ENCODE data around the gene ULK1.
A peak's percentile ranks its signal among the peaks of the same experiment; 100 is the strongest.
"Not testable (repeated sequence)": the region's sequence is repeated elsewhere in the genome, so short reads cannot be mapped to it uniquely, and the experiment has no call there.

ULK1 gene

DNA sequence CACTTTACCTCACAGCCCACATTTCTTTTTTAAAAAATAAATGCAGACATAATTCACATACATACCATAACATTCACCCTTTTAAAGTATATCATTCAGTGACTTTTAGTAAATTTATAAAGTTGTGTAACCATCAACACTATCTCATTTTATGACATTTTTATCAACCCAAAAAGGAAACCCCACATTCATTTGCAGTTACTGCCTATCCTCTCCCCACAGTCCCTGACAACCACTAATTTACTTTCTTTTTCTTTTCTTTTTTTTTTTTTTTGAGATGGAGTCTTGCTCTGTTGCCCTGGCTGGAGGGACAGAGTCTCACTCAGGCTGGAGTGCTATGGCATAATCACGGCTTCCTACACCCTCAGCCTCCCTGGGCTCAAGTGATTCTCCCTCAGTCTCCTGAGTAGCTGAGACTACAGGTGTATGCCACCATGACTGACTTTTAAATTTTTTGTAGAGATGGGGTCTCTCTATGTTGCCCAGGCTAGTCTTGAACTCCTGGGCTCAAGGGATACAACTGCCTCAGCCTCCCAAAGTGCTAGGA lies 53.8 kb downstream of the ULK1 start:
- Histone ChIP-seq H3K4me3 (ENCODE audit: low read length) (no peak overlapping the region), H4K8ac (ENCODE audit: low read depth, low read length) (no peak overlapping the region), H3K27me3 (ENCODE audit: insufficient read depth, low read length, poor library complexity) (no peaks in the 10 kb centered on the region), H3K27ac (ENCODE audit: low read depth, low read length) (no peak overlapping the region), H3K18ac (ENCODE audit: low read length) (no peak overlapping the region), H3K4ac (ENCODE audit: low read depth, low read length) (no peak overlapping the region), H2AK5ac (ENCODE audit: low read length) (no peak overlapping the region), H3K56ac (ENCODE audit: low read length) (no peak overlapping the region), H3K4me1 (ENCODE audit: control insufficient read depth, low read depth, low read length) (no peaks in the 10 kb centered on the region), H3K23ac (ENCODE audit: low read length) (no peak overlapping the region), H2BK15ac (replicated peaks; ENCODE audit: low read depth) (no peak overlapping the region), H3K79me2 (ENCODE audit: control insufficient read depth, insufficient read depth, low read length) (peaks cover 19% of the 10 kb centered on the region), H4K5ac (ENCODE audit: low read length) (no peak overlapping the region), H2BK120ac (ENCODE audit: low read depth, low read length) (no peak overlapping the region), H3K9ac (ENCODE audit: low read length) (no peak overlapping the region), H3K4me2 (ENCODE audit: low read length) (no peak overlapping the region), H3K36me3 (ENCODE audit: control insufficient read depth, insufficient read depth, low read length) (peaks cover 11% of the 10 kb centered on the region), H3K79me1 (ENCODE audit: low read length) (peaks cover 10% of the 10 kb centered on the region), H2BK5ac (ENCODE audit: low read length) (no peak overlapping the region)
- no peak for DNase-seq
- no CpG with 5 or more reads among the region's 1 CpG for WGBS (ENCODE audit: extremely low coverage, insufficient coverage, low lambda C conversion rate)

DNA sequence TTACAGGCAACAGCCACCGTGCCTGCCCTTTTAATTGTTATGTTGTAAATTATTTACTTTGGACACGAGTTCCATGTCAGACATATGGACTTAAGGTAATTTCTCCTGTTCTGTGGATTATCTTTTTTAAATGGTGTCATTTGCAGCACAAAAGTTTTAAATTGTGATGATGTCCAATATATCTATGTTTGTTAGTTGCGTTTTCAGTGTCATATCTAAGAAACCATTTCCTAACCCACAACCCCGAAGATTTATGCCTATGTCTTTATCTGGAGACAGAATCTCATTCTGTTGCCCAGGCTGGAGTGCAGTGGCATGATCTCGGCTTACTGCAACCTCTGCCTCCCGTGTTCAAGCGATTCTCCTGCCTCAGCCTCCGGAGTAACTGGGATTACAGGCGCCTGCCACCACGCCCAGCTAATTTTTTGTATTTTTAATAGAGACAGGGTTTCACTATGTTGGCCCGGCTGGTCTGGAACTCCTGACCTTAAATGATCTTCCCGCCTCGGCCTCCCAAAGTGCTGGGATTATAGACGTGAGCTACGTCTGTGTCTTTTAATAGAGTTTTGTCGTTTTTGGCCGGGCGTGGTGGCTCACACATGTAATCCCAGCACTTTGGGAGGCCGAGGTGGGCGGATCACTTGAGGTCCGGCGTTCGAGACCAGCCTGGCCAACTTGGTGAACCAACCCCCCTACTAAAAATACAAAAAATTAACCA lies 54.5 kb downstream of the ULK1 start:
- not testable (repeated sequence) for H4K5ac ChIP-seq (ENCODE audit: low read length); DNase-seq; H3K4me2 ChIP-seq (ENCODE audit: low read length); H3K36me3 ChIP-seq (ENCODE audit: control insufficient read depth, insufficient read depth, low read length); H3K27ac ChIP-seq (ENCODE audit: low read depth, low read length); H2AK5ac ChIP-seq (ENCODE audit: low read length); H2BK5ac ChIP-seq (ENCODE audit: low read length); H2BK120ac ChIP-seq (ENCODE audit: low read depth, low read length); H3K23ac ChIP-seq (ENCODE audit: low read length); H3K9ac ChIP-seq (ENCODE audit: low read length); H3K18ac ChIP-seq (ENCODE audit: low read length); H3K4ac ChIP-seq (ENCODE audit: low read depth, low read length); H4K8ac ChIP-seq (ENCODE audit: low read depth, low read length); H3K4me1 ChIP-seq (ENCODE audit: control insufficient read depth, low read depth, low read length); H2BK15ac ChIP-seq (replicated peaks; ENCODE audit: low read depth); H3K4me3 ChIP-seq (ENCODE audit: low read length); H3K27me3 ChIP-seq (ENCODE audit: insufficient read depth, low read length, poor library complexity)
- Histone ChIP-seq H3K56ac (ENCODE audit: low read length) (peak overlapping the region; percentile 86), H3K79me1 (ENCODE audit: low read length) (peaks cover 11% of the 10 kb centered on the region), H3K79me2 (ENCODE audit: control insufficient read depth, insufficient read depth, low read length) (peaks cover 22% of the 10 kb centered on the region)
- no CpG with 5 or more reads among the region's 23 CpGs for WGBS (ENCODE audit: extremely low coverage, insufficient coverage, low lambda C conversion rate)

DNA sequence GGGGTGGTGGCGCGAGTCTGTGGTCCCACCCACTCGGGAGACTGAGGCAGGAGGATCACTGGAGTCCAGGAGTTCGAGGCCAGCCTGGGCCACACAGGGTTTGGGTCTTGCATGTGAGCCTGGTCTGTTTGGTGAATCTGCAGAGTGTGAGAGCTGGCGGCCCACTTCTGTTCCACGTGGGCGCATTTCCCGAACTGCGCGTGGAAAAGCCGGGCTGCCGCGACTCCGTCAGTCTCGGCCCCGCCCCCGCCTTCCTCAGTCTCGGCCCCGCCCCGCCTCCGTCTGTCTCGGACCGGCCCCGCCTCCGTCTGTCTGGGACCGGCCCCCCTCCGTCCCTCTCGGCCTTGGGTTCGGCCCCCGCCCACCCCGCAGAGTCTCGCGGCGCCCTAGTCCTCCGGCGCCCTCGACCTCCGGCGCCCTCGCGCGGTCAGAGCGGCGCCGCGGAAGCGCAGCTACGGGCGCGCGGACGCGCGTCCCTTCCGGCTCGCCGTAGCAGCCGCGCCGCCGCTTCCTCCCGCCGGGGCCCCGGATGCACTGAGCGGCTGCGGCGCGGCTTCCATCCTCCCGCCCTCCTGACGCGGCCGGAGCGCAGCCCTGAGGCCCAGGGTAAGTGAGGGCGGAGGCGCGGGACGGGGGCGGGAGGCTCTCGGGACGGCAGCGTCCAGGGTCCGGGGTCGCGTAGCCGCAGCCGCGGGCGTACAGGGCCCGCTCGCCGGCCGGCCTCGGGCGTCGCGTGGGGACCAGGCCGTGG lies 55.2 kb downstream of the ULK1 start, which contains the start of gene EP400:
TSS of gene EP400 (plus strand) at position 512 of the 751 bp plus-strand sequence. CDS start 10,678 bp downstream, outside the sequence.
- Histone ChIP-seq H2BK15ac (replicated peaks; ENCODE audit: low read depth) (no peak within 1 kb of the TSS), H3K79me2 (ENCODE audit: control insufficient read depth, insufficient read depth, low read length) (peaks cover 23% of the 10 kb centered on the region), H3K18ac (ENCODE audit: low read length) (peak within 1 kb of the TSS; percentile 95), H3K4me1 (ENCODE audit: control insufficient read depth, low read depth, low read length) (no peaks in the 10 kb centered on the region), H3K27ac (ENCODE audit: low read depth, low read length) (peak within 1 kb of the TSS; percentile 85), H3K27me3 (ENCODE audit: insufficient read depth, low read length, poor library complexity) (no peaks in the 10 kb centered on the region), H3K9ac (ENCODE audit: low read length) (peak within 1 kb of the TSS; percentile 94), H4K5ac (ENCODE audit: low read length) (no peak within 1 kb of the TSS), H3K56ac (ENCODE audit: low read length) (peak within 1 kb of the TSS; percentile 98), H3K23ac (ENCODE audit: low read length) (peak within 1 kb of the TSS; percentile 99), H4K8ac (ENCODE audit: low read depth, low read length) (no peak within 1 kb of the TSS), H3K79me1 (ENCODE audit: low read length) (peaks cover 11% of the 10 kb centered on the region), H3K4me2 (ENCODE audit: low read length) (peak within 1 kb of the TSS; percentile 67), H2AK5ac (ENCODE audit: low read length) (no peak within 1 kb of the TSS), H2BK120ac (ENCODE audit: low read depth, low read length) (no peak within 1 kb of the TSS), H2BK5ac (ENCODE audit: low read length) (no peak within 1 kb of the TSS), H3K36me3 (ENCODE audit: control insufficient read depth, insufficient read depth, low read length) (peaks cover 5% of the 10 kb centered on the region), H3K4ac (ENCODE audit: low read depth, low read length) (peak within 1 kb of the TSS; percentile 90), H3K4me3 (ENCODE audit: low read length) (peak within 1 kb of the TSS; percentile 89)
- peak; percentile 96 for DNase-seq
- WGBS (ENCODE audit: extremely low coverage, insufficient coverage, low lambda C conversion rate): no CpG with 5 or more reads among the region's 97 CpGs

DNA sequence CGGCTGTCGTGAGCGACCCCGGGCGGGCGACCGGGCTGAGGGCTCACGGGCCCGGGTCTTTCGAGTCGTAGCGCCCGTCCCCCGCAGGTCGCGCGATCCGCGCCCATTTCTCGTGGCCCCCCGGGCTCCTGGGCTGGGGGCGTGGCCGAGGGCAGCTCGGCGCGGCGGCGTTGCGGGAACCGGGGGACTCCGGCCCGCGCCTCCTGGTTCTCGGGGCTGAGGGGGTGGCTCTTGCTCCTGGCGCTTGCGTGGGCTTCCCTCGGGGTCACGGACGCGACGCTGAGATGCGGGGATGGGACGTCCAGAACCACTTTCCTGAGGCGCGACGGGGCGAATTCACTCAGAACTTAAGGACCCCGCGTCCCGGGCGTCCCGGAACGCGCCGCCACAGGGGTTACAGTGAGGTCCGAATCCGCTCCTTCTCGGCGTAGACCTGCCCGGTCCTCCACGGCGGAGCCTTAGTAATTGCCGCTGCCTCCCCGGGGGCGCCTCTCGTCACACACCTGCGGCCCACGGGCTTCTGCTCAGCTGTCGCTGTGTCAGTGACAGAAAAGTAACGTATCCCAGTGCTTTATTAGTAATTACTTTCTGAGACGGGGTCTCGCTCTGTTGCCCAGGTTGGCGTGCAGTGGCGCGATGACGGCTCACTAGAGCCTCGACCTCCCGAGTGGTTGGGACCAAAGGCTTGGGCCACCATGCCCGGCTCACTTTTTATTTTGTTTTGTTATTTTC lies 55.9 kb downstream of the ULK1 start:
- H3K4ac ChIP-seq (ENCODE audit: low read depth, low read length): peak overlapping the region; percentile 90
- H3K27ac ChIP-seq (ENCODE audit: low read depth, low read length): peak overlapping the region; percentile 85
- H3K36me3 ChIP-seq (ENCODE audit: control insufficient read depth, insufficient read depth, low read length): no peaks in the 10 kb centered on the region
- whole genome bisulfite sequencing (ENCODE audit: extremely low coverage, insufficient coverage, low lambda C conversion rate): no CpG with 5 or more reads among the region's 79 CpGs
- H2AK5ac ChIP-seq (ENCODE audit: low read length): no peak overlapping the region
- peaks cover 11% of the 10 kb centered on the region for H3K79me1 ChIP-seq (ENCODE audit: low read length)
- H3K27me3 ChIP-seq (ENCODE audit: insufficient read depth, low read length, poor library complexity): no peaks in the 10 kb centered on the region
- peak overlapping the region; percentile 95 for H3K18ac ChIP-seq (ENCODE audit: low read length)
- no peak overlapping the region for H2BK5ac ChIP-seq (ENCODE audit: low read length)
- peak overlapping the region; percentile 89 for H3K4me3 ChIP-seq (ENCODE audit: low read length)
- peak; percentile 18 for DNase-seq
- H4K8ac ChIP-seq (ENCODE audit: low read depth, low read length): no peak overlapping the region
- peak overlapping the region; percentile 67 for H3K4me2 ChIP-seq (ENCODE audit: low read length)
- no peak overlapping the region for H2BK120ac ChIP-seq (ENCODE audit: low read depth, low read length)
- H2BK15ac ChIP-seq (replicated peaks; ENCODE audit: low read depth): no peak overlapping the region
- H3K56ac ChIP-seq (ENCODE audit: low read length): peak overlapping the region; percentile 98
- peaks cover 27% of the 10 kb centered on the region for H3K79me2 ChIP-seq (ENCODE audit: control insufficient read depth, insufficient read depth, low read length)
- no peak overlapping the region for H4K5ac ChIP-seq (ENCODE audit: low read length)
- H3K4me1 ChIP-seq (ENCODE audit: control insufficient read depth, low read depth, low read length): no peaks in the 10 kb centered on the region
- peak overlapping the region; percentile 94 for H3K9ac ChIP-seq (ENCODE audit: low read length)
- peak overlapping the region; percentile 99 for H3K23ac ChIP-seq (ENCODE audit: low read length)

DNA sequence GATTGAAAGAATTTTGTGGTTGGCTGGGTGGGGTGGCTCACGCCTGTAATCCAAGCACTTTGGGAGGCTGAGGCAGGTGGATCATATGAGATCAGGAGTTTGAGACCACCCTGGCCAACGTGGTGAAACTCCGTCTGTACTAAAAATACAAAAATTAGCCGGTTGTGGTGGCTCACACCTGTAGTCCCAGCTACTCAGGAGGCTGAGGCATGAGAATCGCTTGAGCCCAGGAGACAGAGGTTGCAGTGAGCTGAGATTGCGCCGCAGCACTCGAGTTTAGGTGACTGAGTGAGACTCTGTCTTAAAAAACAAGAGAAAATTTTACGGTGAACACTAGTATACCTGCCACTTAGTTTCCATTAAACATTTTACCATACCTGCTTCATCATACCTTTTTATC lies 59.4 kb downstream of the ULK1 start:
- not testable (repeated sequence) for H3K4me3 ChIP-seq (ENCODE audit: low read length); H3K18ac ChIP-seq (ENCODE audit: low read length); H3K4me1 ChIP-seq (ENCODE audit: control insufficient read depth, low read depth, low read length); H3K4me2 ChIP-seq (ENCODE audit: low read length); H3K27me3 ChIP-seq (ENCODE audit: insufficient read depth, low read length, poor library complexity); H3K27ac ChIP-seq (ENCODE audit: low read depth, low read length); H3K56ac ChIP-seq (ENCODE audit: low read length); H3K23ac ChIP-seq (ENCODE audit: low read length); H2BK5ac ChIP-seq (ENCODE audit: low read length); H4K5ac ChIP-seq (ENCODE audit: low read length); H2BK15ac ChIP-seq (replicated peaks; ENCODE audit: low read depth); DNase-seq; H3K4ac ChIP-seq (ENCODE audit: low read depth, low read length); H3K36me3 ChIP-seq (ENCODE audit: control insufficient read depth, insufficient read depth, low read length); H4K8ac ChIP-seq (ENCODE audit: low read depth, low read length); H3K9ac ChIP-seq (ENCODE audit: low read length); H2AK5ac ChIP-seq (ENCODE audit: low read length); H2BK120ac ChIP-seq (ENCODE audit: low read depth, low read length)
- WGBS (ENCODE audit: extremely low coverage, insufficient coverage, low lambda C conversion rate): no CpG with 5 or more reads among the region's 9 CpGs
- Histone ChIP-seq H3K79me1 (ENCODE audit: low read length) (peaks cover 19% of the 10 kb centered on the region), H3K79me2 (ENCODE audit: control insufficient read depth, insufficient read depth, low read length) (peaks cover 43% of the 10 kb centered on the region)
